ENCODE results near the gene SLC7A10.
"Not testable (repeated sequence)": the region's sequence is repeated elsewhere in the genome, so short reads cannot be mapped to it uniquely, and the experiment has no call there.

SLC7A10 gene

GRCh38 chr19:33203529-33203928 is 22.1 kb downstream of the SLC7A10 start:
- DNase-seq (ENCODE audit: extremely low read depth in 1 of 2, low read depth in 1 of 2) = no peak

GRCh38 chr19:33202546-33203507 is 22.8 kb downstream of the SLC7A10 start:
- DNase-seq (ENCODE audit: extremely low read depth in 1 of 2, low read depth in 1 of 2) = no peak

DNA sequence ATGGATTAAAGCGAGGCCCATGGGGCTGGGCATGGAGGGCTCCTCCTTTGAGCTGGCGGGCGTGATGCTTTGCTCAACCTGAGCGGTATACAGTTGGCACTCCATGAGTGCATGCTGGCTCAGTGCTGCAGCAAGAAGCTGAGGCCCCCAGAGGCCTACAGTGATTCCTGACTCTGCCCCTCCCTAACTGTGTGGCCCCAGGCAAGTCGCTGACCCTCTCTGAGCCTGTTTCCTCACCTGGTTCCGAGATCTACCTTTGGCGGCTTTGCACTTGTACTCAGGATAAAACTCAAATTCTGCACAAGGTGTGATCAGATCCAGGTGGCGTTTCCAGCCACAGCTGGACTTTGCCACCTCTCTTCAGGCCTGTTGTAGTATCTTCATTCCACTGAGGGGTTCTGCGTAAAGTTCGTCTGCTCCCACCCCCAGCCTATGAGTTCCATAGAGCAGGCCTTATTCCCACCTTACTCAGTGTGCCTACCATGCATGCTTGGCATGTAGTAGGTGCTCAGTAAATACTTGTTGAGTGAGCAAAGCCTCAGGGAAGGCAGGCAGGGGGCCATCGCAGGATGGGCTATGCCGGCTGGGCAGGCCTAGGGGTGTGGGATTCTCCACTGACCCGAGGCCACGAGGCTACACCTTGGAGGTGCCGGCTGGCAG is 23.6 kb downstream of the SLC7A10 start:
- no peak for DNase-seq (ENCODE audit: extremely low read depth in 1 of 2, low read depth in 1 of 2)

- no peak for DNase-seq (ENCODE audit: extremely low read depth in 1 of 2, low read depth in 1 of 2)
These were observed 24.2 kb downstream of the SLC7A10 start for GRCh38 chr19:33201473-33201872.

- DNase-seq (ENCODE audit: extremely low read depth in 1 of 2, low read depth in 1 of 2) = no peak
These were observed 26.0 kb downstream of the SLC7A10 start for GRCh38 chr19:33199441-33200265.

- no peak for DNase-seq (ENCODE audit: extremely low read depth in 1 of 2, low read depth in 1 of 2)
These were observed 27.5 kb downstream of the SLC7A10 start for GRCh38 chr19:33198169-33198568.

- no peak for DNase-seq (ENCODE audit: extremely low read depth in 1 of 2, low read depth in 1 of 2)
These were observed 28.1 kb downstream of the SLC7A10 start for GRCh38 chr19:33197591-33198000.

- DNase-seq (ENCODE audit: extremely low read depth in 1 of 2, low read depth in 1 of 2) = no peak
These were observed 29.0 kb downstream of the SLC7A10 start for GRCh38 chr19:33196446-33197193.

GRCh38 chr19:33195645-33196347 is 29.9 kb downstream of the SLC7A10 start:
- DNase-seq (ENCODE audit: extremely low read depth in 1 of 2, low read depth in 1 of 2) = no peak

DNA sequence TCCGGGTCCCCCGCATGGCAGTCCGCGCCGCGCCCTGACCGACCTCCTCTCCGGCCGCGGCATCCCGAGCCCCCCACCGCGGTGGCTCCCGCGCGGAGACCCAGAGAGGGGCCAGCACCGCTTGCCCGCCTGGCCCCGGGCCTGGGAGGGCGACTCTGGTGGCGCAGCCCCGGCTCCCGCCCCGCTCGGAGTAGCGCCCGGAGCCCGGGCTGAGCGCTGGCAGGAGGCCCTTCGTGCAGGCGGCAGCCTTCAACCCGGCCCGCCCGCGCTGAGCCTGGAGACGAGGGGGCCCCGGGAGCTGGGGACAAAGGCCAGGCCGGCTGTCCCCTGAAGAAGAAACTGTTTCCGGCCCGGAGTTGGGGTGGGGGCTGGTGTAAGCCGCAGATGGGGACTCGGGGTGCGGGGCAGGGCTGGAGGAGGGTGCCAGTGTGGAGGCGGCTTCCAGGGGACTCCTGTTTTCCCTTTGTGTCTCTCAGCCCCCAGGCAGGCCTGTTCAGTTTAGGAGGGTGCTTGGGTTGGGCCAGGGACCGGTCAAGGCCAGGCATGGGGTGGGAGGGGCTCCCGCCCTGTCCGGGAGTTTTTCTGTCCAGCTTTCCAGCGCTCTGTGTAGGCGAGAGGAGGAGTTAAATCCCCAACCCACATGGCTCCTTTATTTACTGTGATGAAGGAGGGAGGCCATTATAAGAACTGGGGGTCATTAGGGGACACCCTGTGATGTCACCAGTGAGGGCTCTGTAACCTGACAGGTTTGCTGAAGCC is 30.6 kb downstream of the SLC7A10 start:
- DNase-seq (ENCODE audit: extremely low read depth in 1 of 2, low read depth in 1 of 2) = no peak

- DNase-seq (ENCODE audit: extremely low read depth in 1 of 2, low read depth in 1 of 2) = no peak
These were observed 31.1 kb downstream of the SLC7A10 start for GRCh38 chr19:33194532-33194885.

DNA sequence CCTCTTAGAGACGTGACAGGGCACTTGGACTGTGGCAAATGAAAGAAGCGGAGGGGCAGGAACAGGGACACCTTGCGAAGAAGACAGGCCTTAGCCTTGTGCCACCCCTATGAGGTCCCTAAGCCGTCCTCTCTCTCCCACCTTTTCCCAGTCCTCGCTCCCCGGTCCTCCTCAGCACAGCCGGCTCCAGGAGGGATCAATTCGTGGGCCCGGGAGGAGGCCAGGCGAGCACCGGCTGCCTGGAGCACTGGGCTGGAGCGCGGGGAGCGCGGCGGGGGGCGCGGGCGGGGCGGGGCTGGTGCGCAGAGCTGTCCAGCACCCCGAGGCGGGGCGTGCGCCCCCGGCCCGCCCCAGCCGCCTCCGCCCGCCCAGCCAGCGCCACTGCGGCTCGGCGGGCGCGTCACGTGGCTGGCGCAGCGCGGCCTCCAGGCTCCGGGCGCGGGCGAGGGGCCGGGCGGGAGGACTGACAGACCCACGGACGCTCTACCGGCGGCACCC is 31.7 kb downstream of the SLC7A10 start, which contains the start of gene LRP3:
Gene LRP3, plus strand, starts transcription at position 466 of the 498 bp plus-strand sequence. CDS start 456 bp downstream, outside the sequence.
- DNase-seq (ENCODE audit: extremely low read depth in 1 of 2, low read depth in 1 of 2) = no peak

- DNase-seq (ENCODE audit: extremely low read depth in 1 of 2, low read depth in 1 of 2) = no peak
These were observed 32.3 kb downstream of the SLC7A10 start for GRCh38 chr19:33193269-33193864.

DNA sequence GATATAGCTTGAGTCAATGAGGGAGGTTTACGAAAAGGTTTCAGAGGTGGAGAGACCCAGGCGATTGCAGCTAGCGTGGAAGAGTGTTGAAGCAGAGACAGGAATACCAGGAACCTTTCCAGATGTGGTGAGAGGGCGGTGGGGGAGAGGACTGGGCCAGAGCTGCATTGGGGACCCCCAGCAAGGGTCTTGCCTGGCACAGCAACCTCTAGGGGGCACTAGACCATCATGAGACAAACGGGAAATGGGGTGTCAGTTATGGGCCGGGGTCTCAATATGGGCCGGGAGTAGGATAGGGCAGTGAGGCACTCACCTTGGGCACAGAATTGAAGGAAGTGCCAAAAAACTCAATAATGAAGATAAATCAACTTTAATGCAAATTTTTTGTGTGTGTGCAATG is 33.6 kb downstream of the SLC7A10 start:
- no peak for DNase-seq (ENCODE audit: extremely low read depth in 1 of 2, low read depth in 1 of 2)

- no peak for DNase-seq (ENCODE audit: extremely low read depth in 1 of 2, low read depth in 1 of 2)
These were observed 34.1 kb downstream of the SLC7A10 start for GRCh38 chr19:33191501-33191900.

GRCh38 chr19:33191092-33191491 is 34.6 kb downstream of the SLC7A10 start:
- DNase-seq (ENCODE audit: extremely low read depth in 1 of 2, low read depth in 1 of 2) = not testable (repeated sequence)

DNA sequence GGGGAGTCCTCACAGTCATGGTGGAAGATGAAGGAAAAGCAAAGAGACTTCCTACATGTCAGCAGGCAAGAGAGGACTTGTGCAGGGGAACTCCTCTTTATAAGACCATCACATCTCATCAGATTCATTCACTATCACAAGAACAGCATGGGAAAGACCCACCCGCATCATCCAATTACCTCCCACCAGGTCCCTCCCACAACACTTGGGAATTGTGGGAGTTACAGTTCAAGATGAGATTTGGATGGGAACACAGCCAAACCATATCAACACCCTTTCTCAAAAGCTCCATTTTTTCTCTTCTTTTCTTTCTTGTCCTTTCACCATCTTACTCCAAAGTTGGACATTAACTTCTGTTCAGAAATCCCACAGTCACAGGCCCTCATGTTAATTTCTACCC is 36.2 kb downstream of the SLC7A10 start:
- no peak for DNase-seq (ENCODE audit: extremely low read depth in 1 of 2, low read depth in 1 of 2)

DNA sequence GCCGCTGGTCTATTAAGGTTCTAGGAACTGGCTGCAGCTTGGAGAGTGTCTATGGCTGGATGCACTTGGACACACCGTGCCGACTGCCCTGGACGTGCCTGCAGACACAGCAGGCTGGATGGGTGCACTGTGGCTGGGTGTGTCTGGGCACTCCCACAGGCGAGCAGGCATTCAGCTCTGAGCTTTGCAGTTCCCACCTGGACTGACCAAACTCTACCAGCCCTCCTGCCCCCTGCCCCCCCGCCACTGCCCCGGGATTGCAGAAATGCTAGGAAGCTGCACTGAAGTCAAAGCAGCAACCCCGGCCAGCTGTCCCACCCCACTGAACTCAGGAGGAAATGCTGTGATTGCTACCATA is 38.5 kb downstream of the SLC7A10 start:
- no peak for DNase-seq (ENCODE audit: extremely low read depth in 1 of 2, low read depth in 1 of 2)

Measured in activated CD8-positive, alpha-beta memory T cell treated with anti-CD3 and anti-CD28 coated beads for 1 hour (primary cell).